Osteoblast (primary cell): ENCODE measurements around the gene PSTPIP1. TPM values are rescaled to one million over a fixed set of nuclear protein-coding genes. Genes with fewer than 3 reads are reported as not detected.

Experiments used
- DNase-seq: peaks from one replicate; pipeline ENCODE4 v3.0.0; 2011; ENCODE audit warnings: low spot score, mixed read lengths; ENCODE audit not compliant: insufficient read length; ENCODE audit errors: missing footprints
- H2AFZ ChIP-seq: 2 replicates; pipeline ENCODE4 v1.6.0; 2011; ENCODE audit warnings: mild to moderate bottlenecking, low read length
- H3K27ac ChIP-seq: 2 replicates; pipeline ENCODE4 v1.5.1; 2011; ENCODE audit warnings: mild to moderate bottlenecking, low read depth, low read length, moderate library complexity
- H3K27me3 ChIP-seq: 2 replicates; pipeline ENCODE4 v1.6.0; 2012; ENCODE audit warnings: mild to moderate bottlenecking, control low read depth, inconsistent platforms, low read length, moderate library complexity; ENCODE audit not compliant: insufficient read depth
- H3K36me3 ChIP-seq: 2 replicates; pipeline ENCODE4 v1.5.1; 2011; ENCODE audit warnings: mild to moderate bottlenecking, low read length, control low read depth, moderate library complexity; ENCODE audit not compliant: insufficient read depth
- H3K4me1 ChIP-seq: 2 replicates; pipeline ENCODE4 v1.5.1; 2011; ENCODE audit warnings: mild to moderate bottlenecking, low read length, control low read depth, moderate library complexity; ENCODE audit not compliant: insufficient read depth
- H3K4me2 ChIP-seq: 2 replicates; pipeline ENCODE4 v1.6.0; 2011; ENCODE audit warnings: mild to moderate bottlenecking, low read length; ENCODE audit not compliant: insufficient read depth
- H3K4me3 ChIP-seq: fragments of 200-600 bp; sonication (generic); 3 replicates; pipeline ENCODE4 v1.5.1; 2012; ENCODE audit warnings: mild to moderate bottlenecking, low read length, inconsistent platforms; ENCODE audit not compliant: insufficient read depth
- H3K79me2 ChIP-seq: 2 replicates; pipeline ENCODE4 v1.6.0; 2012; ENCODE audit warnings: mild to moderate bottlenecking, low read length, control low read depth, inconsistent platforms; ENCODE audit not compliant: insufficient read depth
- H3K9me3 ChIP-seq: 2 replicates; pipeline ENCODE4 v1.5.1; 2011; ENCODE audit warnings: low read depth, low read length, control low read depth
- H4K20me1 ChIP-seq: 2 replicates; pipeline ENCODE4 v1.6.0; 2012; ENCODE audit warnings: mild to moderate bottlenecking, low read length, control low read depth; ENCODE audit not compliant: insufficient read depth
- total RNA-seq: library from RNA; depleted of rRNA; stranded (reverse); fragments of >200 nt; gene quantifications from 2 replicates; pipeline ENCODE4 v1.2.3, GENCODE V29; 2012
- TF ChIP-seq, protein P1 (sequence below): IDR thresholded peaks from 2 replicates; pipeline ENCODE4 v1.5.1; 2011; ENCODE audit warnings: mild to moderate bottlenecking, low read depth, low read length, moderate library complexity; ENCODE audit errors: extremely low read depth

PSTPIP1 gene
- total RNA-seq, 1 donor = not detected

DNA sequence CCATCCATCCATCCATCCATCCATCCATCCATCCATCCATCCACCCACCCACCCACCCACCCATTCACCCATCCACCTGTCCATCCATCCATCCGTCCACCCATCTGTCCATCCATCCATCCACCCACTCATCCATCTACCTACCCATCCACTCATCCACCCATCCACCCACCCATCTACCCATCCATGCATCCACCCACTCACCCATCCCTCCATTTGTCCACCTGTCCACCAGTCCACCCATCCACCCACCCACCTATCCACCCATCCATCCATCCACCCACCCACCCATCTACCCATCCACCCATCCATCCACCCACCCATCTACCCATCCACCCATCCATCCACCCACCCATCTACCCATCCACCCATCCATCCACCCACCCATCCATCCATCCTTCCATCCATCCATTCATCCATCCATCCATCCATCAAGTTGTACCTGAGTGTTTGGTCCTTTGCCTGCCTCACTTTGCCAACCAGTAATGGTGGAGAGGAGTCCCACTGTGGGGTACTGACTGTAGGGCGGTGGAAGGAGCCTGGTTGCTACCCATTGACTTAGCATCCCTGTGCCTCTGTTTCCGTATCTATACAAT lies 17.3 kb downstream of the PSTPIP1 start:
- Histone ChIP-seq H3K79me2 (no peaks in the 10 kb centered on the region), H4K20me1 (no peaks in the 10 kb centered on the region), H3K27me3 (peaks cover 6% of the 10 kb centered on the region), H3K4me1 (no peaks in the 10 kb centered on the region), H3K36me3 (no peaks in the 10 kb centered on the region), H2AFZ (no peak overlapping the region), H3K4me2 (no peak overlapping the region), H3K9me3 (no peaks in the 10 kb centered on the region), H3K27ac (no peak overlapping the region), H3K4me3 (no peak overlapping the region)
- TF ChIP-seq, protein P1, sequence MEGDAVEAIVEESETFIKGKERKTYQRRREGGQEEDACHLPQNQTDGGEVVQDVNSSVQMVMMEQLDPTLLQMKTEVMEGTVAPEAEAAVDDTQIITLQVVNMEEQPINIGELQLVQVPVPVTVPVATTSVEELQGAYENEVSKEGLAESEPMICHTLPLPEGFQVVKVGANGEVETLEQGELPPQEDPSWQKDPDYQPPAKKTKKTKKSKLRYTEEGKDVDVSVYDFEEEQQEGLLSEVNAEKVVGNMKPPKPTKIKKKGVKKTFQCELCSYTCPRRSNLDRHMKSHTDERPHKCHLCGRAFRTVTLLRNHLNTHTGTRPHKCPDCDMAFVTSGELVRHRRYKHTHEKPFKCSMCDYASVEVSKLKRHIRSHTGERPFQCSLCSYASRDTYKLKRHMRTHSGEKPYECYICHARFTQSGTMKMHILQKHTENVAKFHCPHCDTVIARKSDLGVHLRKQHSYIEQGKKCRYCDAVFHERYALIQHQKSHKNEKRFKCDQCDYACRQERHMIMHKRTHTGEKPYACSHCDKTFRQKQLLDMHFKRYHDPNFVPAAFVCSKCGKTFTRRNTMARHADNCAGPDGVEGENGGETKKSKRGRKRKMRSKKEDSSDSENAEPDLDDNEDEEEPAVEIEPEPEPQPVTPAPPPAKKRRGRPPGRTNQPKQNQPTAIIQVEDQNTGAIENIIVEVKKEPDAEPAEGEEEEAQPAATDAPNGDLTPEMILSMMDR = no peak
- DNase-seq = peak; percentile 65

DNA sequence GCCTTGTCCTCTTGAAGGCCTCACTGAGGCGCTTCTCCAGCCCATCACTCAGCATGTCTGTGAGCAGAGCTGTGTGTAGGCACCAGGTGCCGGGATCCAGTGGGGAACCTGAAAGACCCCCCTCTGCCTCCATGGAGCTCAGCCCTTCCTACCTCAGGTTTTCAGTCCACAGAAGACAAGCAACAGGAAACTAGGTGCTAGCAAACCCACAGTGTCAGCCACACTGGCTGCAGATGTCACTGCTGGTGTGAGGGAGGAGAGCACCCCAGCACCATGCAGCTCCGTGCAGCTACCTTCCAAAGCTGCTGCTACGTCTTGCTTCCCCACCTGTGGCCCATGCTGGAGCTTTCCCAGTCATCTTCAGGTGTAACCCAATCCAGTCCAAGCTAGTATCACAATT lies 17.9 kb downstream of the PSTPIP1 start:
- TF ChIP-seq, protein P1 = no peak
- Histone ChIP-seq H3K27ac (no peak overlapping the region), H3K4me2 (no peak overlapping the region), H3K27me3 (peaks cover 4% of the 10 kb centered on the region), H4K20me1 (no peaks in the 10 kb centered on the region), H3K4me3 (no peak overlapping the region), H2AFZ (no peak overlapping the region), H3K4me1 (no peaks in the 10 kb centered on the region), H3K79me2 (no peaks in the 10 kb centered on the region), H3K36me3 (no peaks in the 10 kb centered on the region), H3K9me3 (no peaks in the 10 kb centered on the region)
- peak; percentile 66 for DNase-seq

DNA sequence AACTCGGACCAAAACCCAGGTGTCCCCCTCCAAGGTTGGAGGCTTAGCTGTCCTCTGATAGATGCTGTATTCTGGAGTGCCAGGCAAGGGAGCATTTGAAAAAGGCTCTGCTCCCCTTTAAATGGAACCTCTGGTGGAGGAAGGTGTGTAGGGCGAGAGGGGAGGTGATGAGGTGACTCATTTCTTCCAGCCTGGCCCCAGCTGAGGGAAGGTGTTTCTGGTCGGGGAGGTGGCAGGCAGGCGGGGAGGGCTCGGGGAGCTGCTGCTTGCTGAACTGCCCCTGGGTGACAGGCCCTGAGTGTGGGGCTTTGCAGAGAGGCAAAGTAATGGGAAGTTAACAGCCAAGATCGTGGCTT lies 18.8 kb downstream of the PSTPIP1 start:
- no peaks in the 10 kb centered on the region for H3K27me3 ChIP-seq
- H3K27ac ChIP-seq = no peak overlapping the region
- no peaks in the 10 kb centered on the region for H3K4me1 ChIP-seq
- H3K36me3 ChIP-seq = no peaks in the 10 kb centered on the region
- H2AFZ ChIP-seq = no peak overlapping the region
- H3K79me2 ChIP-seq = no peaks in the 10 kb centered on the region
- no peak overlapping the region for H3K4me2 ChIP-seq
- H3K4me3 ChIP-seq = no peak overlapping the region
- H4K20me1 ChIP-seq = no peaks in the 10 kb centered on the region
- H3K9me3 ChIP-seq = no peaks in the 10 kb centered on the region
- peak; percentile 42 for DNase-seq
- TF ChIP-seq, protein P1 = no peak

DNA sequence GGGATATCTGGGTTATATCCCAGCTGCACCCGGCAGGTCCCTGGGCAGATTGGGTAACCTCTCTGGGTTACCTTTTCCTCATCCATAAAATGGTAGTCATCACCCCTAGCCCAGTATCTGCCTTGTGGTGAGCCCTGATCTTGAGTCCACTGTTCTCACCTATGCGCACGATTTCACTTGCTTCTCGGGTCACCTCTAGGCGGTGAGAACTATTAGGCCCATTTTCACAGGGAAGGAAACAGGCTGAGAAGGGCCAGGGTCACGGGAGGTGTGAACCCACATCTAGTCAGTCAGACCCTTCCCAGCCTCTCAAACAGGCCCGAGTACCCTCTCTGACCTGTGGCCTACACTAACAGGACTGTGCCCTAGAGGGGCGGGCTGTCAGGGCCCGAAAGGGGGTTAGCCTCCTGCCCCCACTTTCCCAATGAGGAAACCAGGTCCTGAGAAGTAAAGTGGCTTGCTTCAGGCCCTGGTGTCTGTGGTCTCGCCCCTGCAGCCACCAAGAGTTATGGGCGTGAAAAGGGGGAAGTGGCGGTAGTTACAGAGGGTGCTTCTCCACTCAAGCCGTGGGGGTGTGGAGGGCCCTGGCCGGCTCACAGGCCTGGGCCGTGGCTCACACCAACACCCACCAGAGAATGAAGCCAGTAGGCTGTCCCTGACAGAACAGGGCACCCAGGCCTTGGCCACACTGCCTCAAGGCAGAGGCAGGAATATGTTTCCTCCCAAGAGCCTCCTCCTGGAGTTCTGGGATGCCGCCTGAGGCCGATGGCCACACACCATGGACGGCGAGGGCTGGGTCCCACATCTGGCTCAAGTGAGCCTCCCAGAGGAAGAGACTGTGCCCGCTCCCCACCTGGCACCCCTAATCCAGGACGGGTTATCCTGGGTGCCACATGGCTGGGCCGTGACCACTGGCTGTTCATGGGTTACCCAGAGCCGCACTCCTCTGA lies 19.5 kb downstream of the PSTPIP1 start:
- Histone ChIP-seq H3K27me3 (no peaks in the 10 kb centered on the region), H3K9me3 (no peaks in the 10 kb centered on the region), H3K4me3 (no peak overlapping the region), H3K27ac (no peak overlapping the region), H2AFZ (no peak overlapping the region), H3K79me2 (no peaks in the 10 kb centered on the region), H3K36me3 (no peaks in the 10 kb centered on the region), H3K4me1 (no peaks in the 10 kb centered on the region), H3K4me2 (no peak overlapping the region), H4K20me1 (no peaks in the 10 kb centered on the region)
- TF ChIP-seq, protein P1 = no peak
- DNase-seq = peak; percentile 75
